HEK293 (cell line): ENCODE results near the gene FAM168A.

Experiments
- BCL11A ChIP-seq: fragments of 450-650 bp; formaldehyde crosslinking; IDR thresholded peaks from 2 replicates; pipeline ENCODE4 v1.5.1; 2016; ENCODE audit warnings: low read depth, missing biosample characterization, missing genetic modification characterization
- HOXA7 ChIP-seq: sonication (generic); formaldehyde crosslinking; IDR thresholded peaks from 2 replicates; pipeline ENCODE4 v1.8.1; 2022; ENCODE audit warnings: missing genetic modification reagents, borderline replicate concordance
- KLF9 ChIP-seq: fragments of 450-650 bp; formaldehyde crosslinking; IDR thresholded peaks from 2 replicates; pipeline ENCODE4 v1.5.1; 2016; ENCODE audit warnings: missing biosample characterization, missing genetic modification characterization, low read depth
- MYNN ChIP-seq: fragments of 450-650 bp; formaldehyde crosslinking; IDR thresholded peaks from 2 replicates; pipeline ENCODE4 v1.5.1; 2016; ENCODE audit warnings: missing biosample characterization, missing genetic modification characterization, borderline replicate concordance
- PRDM6 ChIP-seq: fragments of 450-650 bp; formaldehyde crosslinking; IDR thresholded peaks from 2 replicates; pipeline ENCODE4 v1.5.1; 2017; ENCODE audit warnings: missing biosample characterization, missing genetic modification characterization
- SP2 ChIP-seq: fragments of 450-650 bp; formaldehyde crosslinking; IDR thresholded peaks from 2 replicates; pipeline ENCODE4 v1.5.1; 2016; ENCODE audit warnings: missing biosample characterization, missing genetic modification characterization
- TRIM28 ChIP-seq: IDR thresholded peaks from 2 replicates; pipeline ENCODE4 v1.6.1; 2011; ENCODE audit warnings: low read length, control low read depth, borderline replicate concordance
- ZBTB20 ChIP-seq: fragments of 450-650 bp; formaldehyde crosslinking; IDR thresholded peaks from 2 replicates; pipeline ENCODE4 v1.5.1; 2016; ENCODE audit warnings: missing biosample characterization, missing genetic modification characterization
- ZBTB7A ChIP-seq: fragments of 450-650 bp; formaldehyde crosslinking; IDR thresholded peaks from 2 replicates; pipeline ENCODE4 v1.5.1; 2016; ENCODE audit warnings: low read depth, missing biosample characterization, missing genetic modification characterization
- ZNF112 ChIP-seq: fragments of 450-650 bp; formaldehyde crosslinking; IDR thresholded peaks from 2 replicates; pipeline ENCODE4 v1.5.0; 2017; ENCODE audit warnings: missing biosample characterization, missing genetic modification characterization
- ZNF2 ChIP-seq: fragments of 450-650 bp; formaldehyde crosslinking; IDR thresholded peaks from 2 replicates; pipeline ENCODE4 v1.5.1; 2016; ENCODE audit warnings: missing biosample characterization, missing genetic modification characterization
- ZNF223 ChIP-seq: fragments of 450-650 bp; formaldehyde crosslinking; IDR thresholded peaks from 2 replicates; pipeline ENCODE4 v1.5.1; 2016; ENCODE audit warnings: missing biosample characterization, missing genetic modification characterization
- ZNF239 ChIP-seq: fragments of 450-650 bp; formaldehyde crosslinking; IDR thresholded peaks from 2 replicates; pipeline ENCODE4 v1.5.1; 2016; ENCODE audit warnings: missing biosample characterization, missing genetic modification characterization
- ZNF24 ChIP-seq: fragments of 450-650 bp; formaldehyde crosslinking; IDR thresholded peaks from 2 replicates; pipeline ENCODE4 v1.5.1; 2016; ENCODE audit warnings: missing biosample characterization, missing genetic modification characterization
- ZNF248 ChIP-seq: fragments of 450-650 bp; formaldehyde crosslinking; IDR thresholded peaks from 2 replicates; pipeline ENCODE4 v1.5.1; 2017; ENCODE audit warnings: missing biosample characterization, missing genetic modification characterization
- ZNF341 ChIP-seq: fragments of 450-650 bp; formaldehyde crosslinking; IDR thresholded peaks from 2 replicates; pipeline ENCODE4; 2016; ENCODE audit warnings: low read depth, missing biosample characterization, missing genetic modification characterization
- ZNF37A ChIP-seq: fragments of 450-650 bp; IDR thresholded peaks from 2 replicates; pipeline ENCODE4 v1.5.1; 2018; ENCODE audit warnings: missing biosample characterization, missing genetic modification characterization
- ZNF404 ChIP-seq: fragments of 450-650 bp; formaldehyde crosslinking; IDR thresholded peaks from 2 replicates; pipeline ENCODE4 v1.5.1; 2017; ENCODE audit warnings: missing biosample characterization, missing genetic modification characterization
- ZNF513 ChIP-seq: fragments of 450-650 bp; IDR thresholded peaks from 2 replicates; pipeline ENCODE4 v1.5.1; 2018; ENCODE audit warnings: missing biosample characterization, missing genetic modification characterization
- ZNF514 ChIP-seq: fragments of 450-650 bp; formaldehyde crosslinking; IDR thresholded peaks from 2 replicates; pipeline ENCODE4 v1.5.1; 2016; ENCODE audit warnings: missing biosample characterization, missing genetic modification characterization
- ZNF580 ChIP-seq: fragments of 450-650 bp; formaldehyde crosslinking; IDR thresholded peaks from 2 replicates; pipeline ENCODE4 v1.5.1; 2016; ENCODE audit warnings: missing biosample characterization, missing genetic modification characterization
- ZNF624 ChIP-seq: fragments of 450-650 bp; formaldehyde crosslinking; IDR thresholded peaks from 2 replicates; pipeline ENCODE4 v1.5.1; 2017; ENCODE audit warnings: missing biosample characterization, missing genetic modification characterization
- ZNF792 ChIP-seq: fragments of 450-650 bp; formaldehyde crosslinking; IDR thresholded peaks from 2 replicates; pipeline ENCODE4 v1.5.1; 2016; ENCODE audit warnings: missing biosample characterization, missing genetic modification characterization
- ZSCAN18 ChIP-seq: fragments of 450-650 bp; formaldehyde crosslinking; IDR thresholded peaks from 2 replicates; pipeline ENCODE4 v1.5.1; 2016; ENCODE audit warnings: missing biosample characterization, missing genetic modification characterization
- ZSCAN5A ChIP-seq: fragments of 450-650 bp; formaldehyde crosslinking; IDR thresholded peaks from 2 replicates; pipeline ENCODE4 v1.5.1; 2016; ENCODE audit warnings: missing biosample characterization, missing genetic modification characterization
- TF ChIP-seq, protein P1 (sequence below): fragments of 450-650 bp; formaldehyde crosslinking; IDR thresholded peaks from 2 replicates; pipeline ENCODE4 v1.5.1; 2016; ENCODE audit warnings: missing biosample characterization, missing genetic modification characterization
- TF ChIP-seq, protein P2 (sequence below): fragments of 450-650 bp; formaldehyde crosslinking; IDR thresholded peaks from 2 replicates; pipeline ENCODE4 v1.5.1; 2016; ENCODE audit warnings: missing biosample characterization, missing genetic modification characterization
- TF ChIP-seq, protein P3 (sequence below): IDR thresholded peaks from 2 replicates; pipeline ENCODE4 v1.6.1; 2011; ENCODE audit warnings: mild to moderate bottlenecking, low read depth, low read length, borderline replicate concordance
- TF ChIP-seq, protein P4 (sequence below): sonication (generic); formaldehyde crosslinking; IDR thresholded peaks from 2 replicates; pipeline ENCODE4 v1.8.1; 2022; ENCODE audit warnings: mild to moderate bottlenecking, moderate library complexity, missing genetic modification reagents

The FAM168A gene

DNA sequence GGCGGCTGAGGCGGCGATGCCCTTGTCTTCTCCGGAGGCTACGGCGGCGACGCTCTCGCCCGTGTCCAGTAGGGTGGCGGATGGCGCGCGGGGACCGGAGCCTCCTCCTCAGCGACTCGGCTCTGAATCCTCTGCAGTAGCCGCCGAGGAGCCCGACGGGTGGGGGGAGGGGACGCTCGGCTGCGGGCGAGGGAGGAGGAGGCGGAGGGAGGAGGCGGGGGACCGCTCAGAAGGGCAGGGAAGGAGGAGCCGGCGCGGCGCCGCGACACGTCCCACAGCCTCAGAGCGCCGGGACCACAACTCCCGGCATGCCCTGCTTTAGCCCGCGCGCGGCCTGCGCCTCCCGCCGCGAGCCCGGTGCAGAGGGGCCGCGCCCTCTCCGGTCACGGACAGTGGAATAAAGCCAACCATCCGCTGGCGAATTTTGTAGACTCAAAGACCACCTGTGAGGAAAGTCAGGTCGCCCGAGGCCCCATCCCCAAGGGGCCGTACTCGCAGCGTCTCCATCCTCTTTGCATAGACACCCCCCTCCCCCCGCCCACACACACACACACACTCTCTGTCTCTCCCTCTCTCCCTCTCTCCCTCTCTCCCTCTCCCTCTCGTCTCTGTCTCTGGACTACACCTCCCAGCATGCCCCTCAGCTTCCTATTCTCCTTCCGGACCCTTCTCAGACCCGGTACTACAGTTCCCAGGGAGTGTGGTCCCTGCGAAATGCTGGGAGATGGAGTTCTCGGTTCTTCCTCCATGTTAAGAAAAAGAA is at the start of gene FAM168A (continued):
- TF ChIP-seq ZSCAN18 (tag by site-specific recombination) (no peak), ZNF37A (tag by site-specific recombination) (no peak), PRDM6 (tag by site-specific recombination) (no peak), ZNF513 (tag by site-specific recombination) (no peak), HOXA7 (CRISPR knock-in tag) (no peak), ZNF624 (tag by site-specific recombination) (no peak), ZSCAN5A (no peak), ZNF404 (tag by site-specific recombination) (no peak), ZNF792 (tag by site-specific recombination) (no peak), TRIM28 (peak; percentile 89), ZNF580 (tag by site-specific recombination) (peak; percentile 53; the same call in 1 of the 2 replicates), ZNF514 (no peak), ZBTB20 (peak; percentile 86), ZNF24 (peak; percentile 55; the same call in 1 of the 2 replicates), ZNF223 (tag by site-specific recombination) (no peak), KLF9 (peak; percentile 91), BCL11A (tag by site-specific recombination) (peak; percentile 75), ZNF2 (peak; percentile 86), ZNF112 (tag by site-specific recombination) (no peak), ZNF248 (tag by site-specific recombination) (no peak), ZBTB7A (peak; percentile 92; the same call in 1 of the 2 replicates), ZNF239 (no peak), SP2 (peak; percentile 53), MYNN (tag by site-specific recombination) (no peak), ZNF341 (peak; percentile 90)
- TF ChIP-seq, protein P1, sequence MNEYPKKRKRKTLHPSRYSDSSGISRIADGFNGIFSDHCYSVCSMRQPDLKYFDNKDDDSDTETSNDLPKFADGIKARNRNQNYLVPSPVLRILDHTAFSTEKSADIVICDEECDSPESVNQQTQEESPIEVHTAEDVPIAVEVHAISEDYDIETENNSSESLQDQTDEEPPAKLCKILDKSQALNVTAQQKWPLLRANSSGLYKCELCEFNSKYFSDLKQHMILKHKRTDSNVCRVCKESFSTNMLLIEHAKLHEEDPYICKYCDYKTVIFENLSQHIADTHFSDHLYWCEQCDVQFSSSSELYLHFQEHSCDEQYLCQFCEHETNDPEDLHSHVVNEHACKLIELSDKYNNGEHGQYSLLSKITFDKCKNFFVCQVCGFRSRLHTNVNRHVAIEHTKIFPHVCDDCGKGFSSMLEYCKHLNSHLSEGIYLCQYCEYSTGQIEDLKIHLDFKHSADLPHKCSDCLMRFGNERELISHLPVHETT (tag by site-specific recombination): peak; percentile 90
- TF ChIP-seq, protein P2, sequence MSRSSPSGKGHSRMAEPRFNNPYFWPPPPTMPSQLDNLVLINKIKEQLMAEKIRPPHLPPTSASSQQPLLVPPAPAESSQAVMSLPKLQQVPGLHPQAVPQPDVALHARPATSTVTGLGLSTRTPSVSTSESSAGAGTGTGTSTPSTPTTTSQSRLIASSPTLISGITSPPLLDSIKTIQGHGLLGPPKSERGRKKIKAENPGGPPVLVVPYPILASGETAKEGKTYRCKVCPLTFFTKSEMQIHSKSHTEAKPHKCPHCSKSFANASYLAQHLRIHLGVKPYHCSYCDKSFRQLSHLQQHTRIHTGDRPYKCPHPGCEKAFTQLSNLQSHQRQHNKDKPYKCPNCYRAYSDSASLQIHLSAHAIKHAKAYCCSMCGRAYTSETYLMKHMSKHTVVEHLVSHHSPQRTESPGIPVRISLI: no peak
- TF ChIP-seq, protein P3, sequence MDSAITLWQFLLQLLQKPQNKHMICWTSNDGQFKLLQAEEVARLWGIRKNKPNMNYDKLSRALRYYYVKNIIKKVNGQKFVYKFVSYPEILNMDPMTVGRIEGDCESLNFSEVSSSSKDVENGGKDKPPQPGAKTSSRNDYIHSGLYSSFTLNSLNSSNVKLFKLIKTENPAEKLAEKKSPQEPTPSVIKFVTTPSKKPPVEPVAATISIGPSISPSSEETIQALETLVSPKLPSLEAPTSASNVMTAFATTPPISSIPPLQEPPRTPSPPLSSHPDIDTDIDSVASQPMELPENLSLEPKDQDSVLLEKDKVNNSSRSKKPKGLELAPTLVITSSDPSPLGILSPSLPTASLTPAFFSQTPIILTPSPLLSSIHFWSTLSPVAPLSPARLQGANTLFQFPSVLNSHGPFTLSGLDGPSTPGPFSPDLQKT: no peak
- TF ChIP-seq, protein P4, sequence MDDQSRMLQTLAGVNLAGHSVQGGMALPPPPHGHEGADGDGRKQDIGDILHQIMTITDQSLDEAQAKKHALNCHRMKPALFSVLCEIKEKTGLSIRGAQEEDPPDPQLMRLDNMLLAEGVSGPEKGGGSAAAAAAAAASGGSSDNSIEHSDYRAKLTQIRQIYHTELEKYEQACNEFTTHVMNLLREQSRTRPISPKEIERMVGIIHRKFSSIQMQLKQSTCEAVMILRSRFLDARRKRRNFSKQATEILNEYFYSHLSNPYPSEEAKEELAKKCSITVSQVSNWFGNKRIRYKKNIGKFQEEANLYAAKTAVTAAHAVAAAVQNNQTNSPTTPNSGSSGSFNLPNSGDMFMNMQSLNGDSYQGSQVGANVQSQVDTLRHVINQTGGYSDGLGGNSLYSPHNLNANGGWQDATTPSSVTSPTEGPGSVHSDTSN (CRISPR knock-in tag): peak; percentile 74; the same call in 1 of the 2 replicates
